Measurements from ENCODE around the gene ZNF718.
"Not testable (repeated sequence)": the region's sequence is repeated elsewhere in the genome, so short reads cannot be mapped to it uniquely, and the experiment has no call there.

ZNF718 gene

GRCh38 chr4:161496-162284 is 37.4 kb downstream of the ZNF718 start:
- DNase-seq = no peak

GRCh38 chr4:169640-170039 is 45.3 kb downstream of the ZNF718 start:
- not testable (repeated sequence) for DNase-seq

DNA sequence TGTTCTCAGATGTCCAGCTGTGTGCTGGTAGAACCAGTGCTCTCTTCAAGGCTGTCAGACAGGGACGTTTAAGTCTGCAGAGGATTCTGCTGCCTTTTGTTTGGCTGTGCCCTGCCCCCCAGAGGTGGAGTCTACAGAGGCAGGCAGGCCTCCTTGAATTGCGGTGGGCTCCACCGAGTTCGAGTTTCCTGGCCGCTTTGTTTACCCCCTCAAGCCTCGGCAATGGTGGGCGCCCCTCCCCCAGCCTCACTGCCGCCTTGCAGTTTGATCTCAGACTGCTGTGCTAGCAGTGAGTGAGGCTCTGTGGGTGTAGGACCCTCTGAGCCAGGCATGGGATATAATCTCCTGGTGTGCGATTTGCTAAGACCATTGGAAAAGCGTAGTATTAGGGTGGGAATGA is 47.0 kb downstream of the ZNF718 start:
- not testable (repeated sequence) for DNase-seq

GRCh38 chr4:173666-174314 is 49.5 kb downstream of the ZNF718 start:
- no peak for DNase-seq

- no peak for DNase-seq
Measured at GRCh38 chr4:175986-176385, 51.7 kb downstream of the ZNF718 start.

DNA sequence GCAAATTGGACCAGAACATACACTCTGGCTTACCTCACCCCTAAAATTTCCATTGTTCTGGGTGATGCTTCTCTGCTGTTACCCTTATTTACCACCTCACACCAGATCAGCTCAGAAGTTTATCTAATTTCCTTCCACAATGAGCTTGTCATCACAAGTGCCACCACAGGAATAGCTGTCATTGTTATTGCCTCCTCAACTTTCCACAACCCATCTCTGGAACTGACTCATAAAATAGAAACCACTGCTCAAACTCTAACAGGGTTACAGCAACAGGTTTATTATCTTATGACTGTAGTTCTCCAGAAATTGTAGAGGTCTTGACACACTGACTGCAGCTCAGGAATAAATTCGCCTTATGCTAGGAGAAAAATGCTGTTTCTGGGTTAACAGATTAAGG is 52.7 kb downstream of the ZNF718 start:
- DNase-seq = no peak

DNA sequence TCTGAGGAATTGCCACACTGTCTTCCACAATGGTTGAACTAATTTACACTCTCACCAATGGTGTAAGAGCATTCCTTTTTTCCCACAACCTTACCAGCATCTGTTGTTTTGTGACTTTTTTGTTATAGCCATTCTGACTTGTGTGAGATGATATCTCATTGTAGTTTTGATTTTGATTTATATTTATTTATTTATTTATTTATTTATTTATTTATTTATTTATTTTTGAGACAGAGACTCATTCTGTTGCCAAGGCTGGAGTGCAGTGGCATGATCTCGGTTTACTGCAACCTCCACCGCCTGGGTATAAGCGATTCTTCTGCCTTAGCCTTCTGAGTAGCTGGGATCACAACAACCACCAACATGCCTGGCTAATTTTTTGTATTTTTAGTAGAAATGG is 57.9 kb downstream of the ZNF718 start:
- DNase-seq = not testable (repeated sequence)

GRCh38 chr4:188091-188490 is 63.8 kb downstream of the ZNF718 start:
- no peak for DNase-seq

DNA sequence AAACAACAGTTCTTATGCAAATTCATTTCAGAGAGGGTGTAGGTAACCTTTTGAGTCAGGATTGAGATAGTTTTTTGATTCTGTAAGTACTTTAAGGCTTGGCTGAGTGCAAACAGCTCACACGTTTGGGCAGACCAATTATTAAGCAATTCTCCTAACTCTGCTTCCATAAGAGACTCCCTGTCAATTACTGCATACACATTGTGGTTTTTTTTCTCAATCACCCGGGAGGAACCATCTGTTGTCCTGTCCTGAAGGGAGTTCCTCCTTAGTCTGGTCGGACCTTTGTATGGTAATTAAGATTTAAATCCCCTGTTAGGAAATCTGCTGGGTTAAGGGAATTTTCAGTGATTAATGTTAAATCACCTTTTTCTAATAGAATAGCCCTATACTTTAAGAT is 70.9 kb downstream of the ZNF718 start:
- DNase-seq = not testable (repeated sequence)

DNA sequence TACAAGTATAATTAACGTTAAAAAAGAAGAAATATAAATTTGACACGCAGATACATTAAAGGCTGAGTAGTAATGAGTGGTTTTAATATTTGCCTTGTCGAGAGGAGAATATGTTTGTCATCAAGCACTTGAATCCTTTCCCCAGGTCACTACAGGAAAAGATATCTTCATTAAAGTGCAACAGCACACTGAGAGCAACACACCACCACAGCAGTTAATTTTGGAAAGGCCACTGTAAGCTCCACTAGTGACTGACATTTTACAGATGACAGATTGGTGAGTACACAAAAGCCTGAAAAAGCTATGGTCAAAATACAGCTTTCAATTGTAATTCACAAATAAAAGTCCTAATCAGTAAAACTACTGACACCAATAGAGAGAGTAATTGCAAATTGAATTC is 76.6 kb downstream of the ZNF718 start:
- DNase-seq = no peak

DNA sequence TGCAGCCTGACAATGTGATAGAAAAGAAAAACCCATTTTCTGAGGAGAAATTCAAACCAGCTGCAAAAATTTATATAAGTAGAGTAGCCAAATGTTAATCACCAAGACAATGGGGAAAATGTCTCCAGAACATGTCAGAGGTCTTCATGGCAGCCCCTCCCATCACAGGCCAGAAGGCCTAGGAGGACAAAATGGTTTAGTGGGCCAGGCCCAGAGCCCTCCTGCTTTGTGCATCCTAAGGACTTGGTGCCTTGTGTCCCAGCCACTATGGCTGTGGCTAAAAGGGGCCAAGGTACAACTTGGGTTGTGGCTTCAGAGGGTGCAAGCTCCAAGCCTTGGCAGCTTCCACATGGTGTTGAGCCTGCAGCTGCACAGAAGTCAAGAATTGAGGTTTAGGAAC is 78.5 kb downstream of the ZNF718 start:
- not testable (repeated sequence) for DNase-seq

DNA sequence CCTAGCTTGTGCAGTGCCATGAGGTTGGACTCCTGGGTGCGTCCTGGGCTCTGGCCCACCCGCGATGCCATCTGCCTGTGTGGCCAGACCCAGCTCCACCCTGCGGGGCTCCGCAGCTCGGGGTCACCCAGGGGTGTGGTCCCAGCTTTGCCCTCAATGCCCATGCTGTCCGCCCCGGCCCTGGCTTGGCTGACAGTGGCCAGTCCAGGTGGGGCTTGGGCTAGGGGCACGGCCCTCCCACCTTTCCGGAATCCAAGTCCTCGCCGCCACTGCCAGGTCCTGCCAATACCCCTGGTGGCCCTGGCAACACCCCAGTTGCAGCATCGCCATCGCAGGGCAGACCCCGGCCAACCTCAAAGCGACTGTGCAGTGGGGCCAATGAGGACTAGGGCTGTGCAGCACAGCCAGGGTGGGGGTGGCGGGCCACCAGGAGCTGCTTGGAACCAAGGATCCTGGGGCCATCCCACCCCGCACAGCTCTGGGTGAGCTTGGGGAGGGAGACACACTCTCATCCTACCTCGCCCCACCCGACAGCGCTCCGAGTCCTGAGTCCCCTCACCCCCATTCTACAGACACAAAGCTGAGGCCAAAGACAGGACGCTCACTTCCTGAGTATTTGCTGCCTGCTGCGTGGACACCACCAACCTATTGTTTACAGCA is 80.9 kb downstream of the ZNF718 start:
- no peak for DNase-seq

DNA sequence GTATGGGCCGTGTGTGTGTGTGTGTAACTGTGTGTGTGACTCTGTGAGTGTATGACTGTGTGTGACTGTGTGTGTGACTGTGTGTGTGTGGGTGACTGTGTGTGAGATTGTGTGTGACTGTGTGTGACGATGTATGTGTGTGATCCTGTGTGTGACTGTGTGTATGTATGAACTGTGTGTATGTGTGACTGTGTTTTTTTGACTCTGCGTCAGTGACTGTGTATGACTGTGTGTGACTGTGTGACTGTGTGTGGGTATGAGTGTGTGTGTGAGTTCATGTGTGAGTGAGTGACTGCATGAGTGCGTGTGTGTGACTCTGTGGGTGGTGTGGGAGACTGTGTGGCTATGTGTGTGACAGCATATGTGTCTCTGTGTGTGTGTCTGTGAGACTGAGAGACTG is 81.8 kb downstream of the ZNF718 start:
- DNase-seq = no peak

DNA sequence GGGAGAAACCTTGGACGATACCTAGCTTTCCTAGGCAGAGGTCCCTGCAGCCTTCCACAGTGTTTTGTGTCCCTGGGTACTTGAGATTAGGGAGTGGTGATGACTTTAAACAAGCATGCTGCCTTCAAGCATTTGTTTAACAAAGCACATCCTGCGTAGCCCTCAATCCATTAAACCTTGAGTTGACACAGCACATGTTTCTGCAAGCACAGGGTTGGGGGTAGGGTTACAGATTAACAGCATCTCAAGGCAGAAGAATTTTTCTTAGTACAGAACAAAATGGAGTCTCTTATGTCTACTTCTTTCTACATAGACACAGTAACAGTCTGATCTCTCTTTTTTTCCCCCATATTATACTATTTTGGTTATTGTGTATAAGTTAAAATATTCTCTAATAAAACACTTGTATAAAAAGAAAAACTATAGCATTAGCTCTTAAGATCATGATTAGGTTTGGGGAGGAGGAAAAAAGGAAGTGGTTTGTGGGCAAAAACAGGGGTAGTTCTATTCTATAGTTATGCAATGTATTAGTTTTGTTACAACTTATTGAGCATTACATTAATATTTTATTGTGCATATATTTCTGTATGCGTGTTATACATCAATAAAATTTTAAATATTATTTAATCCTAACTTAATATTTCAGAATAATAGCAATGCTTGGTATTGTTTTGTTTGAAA is 84.3 kb downstream of the ZNF718 start:
- not testable (repeated sequence) for DNase-seq

GRCh38 chr4:211033-211511 is 86.8 kb downstream of the ZNF718 start:
- DNase-seq = no peak

DNA sequence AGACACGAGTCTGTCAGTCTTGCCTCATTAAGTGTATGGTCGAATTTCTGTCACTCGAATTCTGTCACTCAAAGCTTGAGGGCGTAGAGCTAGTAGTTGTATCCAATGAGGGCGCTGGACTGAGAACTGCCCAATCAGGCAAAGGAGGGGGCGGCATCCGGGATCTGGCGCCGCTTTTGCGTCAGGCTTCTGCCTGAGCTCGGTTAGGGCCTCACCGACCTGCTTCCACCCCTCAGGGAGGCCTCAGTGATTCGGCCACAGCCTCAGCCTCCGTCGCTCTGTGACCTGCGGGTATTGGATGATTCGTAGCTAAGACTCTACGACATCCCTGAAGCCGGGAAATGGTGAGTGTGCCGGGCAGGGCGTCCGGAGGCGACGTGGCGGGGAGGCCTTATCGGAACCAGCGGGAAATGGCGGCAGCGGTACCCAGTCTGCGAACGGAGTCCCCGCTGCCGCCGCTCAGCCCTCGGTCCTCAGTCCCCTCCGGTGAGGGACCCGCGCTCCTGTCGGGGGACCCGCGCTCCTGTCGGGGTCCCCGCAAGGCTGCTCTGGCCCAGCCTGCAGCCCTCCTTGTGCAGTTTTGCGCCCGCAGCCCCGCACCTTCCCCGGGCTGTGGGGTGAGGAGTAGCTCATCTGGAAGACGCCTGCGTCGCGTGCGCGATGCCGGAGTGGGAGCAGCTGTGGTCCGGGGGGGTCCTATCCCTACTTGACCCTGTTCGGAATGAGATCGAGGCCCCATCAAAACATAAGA is 88.3 kb downstream of the ZNF718 start:
- peak; percentile 74 for DNase-seq

DNA sequence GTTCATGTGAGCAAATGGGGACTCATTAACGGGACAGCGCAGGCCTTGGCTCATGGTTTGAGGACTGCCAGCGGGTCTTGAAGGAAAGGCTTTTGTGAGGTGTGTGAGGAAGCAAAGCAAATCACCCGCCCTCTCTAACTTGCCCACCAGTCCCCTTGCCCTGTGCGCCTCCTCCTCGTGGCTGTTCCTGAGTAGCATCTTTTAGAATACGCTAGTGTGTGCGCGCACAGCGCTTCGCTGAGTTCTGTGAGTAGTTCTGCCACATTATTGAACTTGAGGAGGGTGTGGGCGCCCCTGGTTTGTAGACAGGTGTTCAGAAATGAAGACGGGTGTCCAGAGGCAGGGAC is 88.9 kb downstream of the ZNF718 start:
- DNase-seq = peak; percentile 7

All from fibroblast of upper back skin (primary cell).